Limb (tissue), 2 donors: ENCODE measurements around the gene PLAAT2.
"Not testable (repeated sequence)": the region's sequence is repeated elsewhere in the genome, so short reads cannot be mapped to it uniquely, and the experiment has no call there.

Source experiments
- DNase-seq, 2 donors: peaks; one replicate each; pipeline ENCODE4 v3.0.0-alpha.2; 2016; ENCODE audit errors: extremely low spot score in 2 of 2

The PLAAT2 gene

DNA sequence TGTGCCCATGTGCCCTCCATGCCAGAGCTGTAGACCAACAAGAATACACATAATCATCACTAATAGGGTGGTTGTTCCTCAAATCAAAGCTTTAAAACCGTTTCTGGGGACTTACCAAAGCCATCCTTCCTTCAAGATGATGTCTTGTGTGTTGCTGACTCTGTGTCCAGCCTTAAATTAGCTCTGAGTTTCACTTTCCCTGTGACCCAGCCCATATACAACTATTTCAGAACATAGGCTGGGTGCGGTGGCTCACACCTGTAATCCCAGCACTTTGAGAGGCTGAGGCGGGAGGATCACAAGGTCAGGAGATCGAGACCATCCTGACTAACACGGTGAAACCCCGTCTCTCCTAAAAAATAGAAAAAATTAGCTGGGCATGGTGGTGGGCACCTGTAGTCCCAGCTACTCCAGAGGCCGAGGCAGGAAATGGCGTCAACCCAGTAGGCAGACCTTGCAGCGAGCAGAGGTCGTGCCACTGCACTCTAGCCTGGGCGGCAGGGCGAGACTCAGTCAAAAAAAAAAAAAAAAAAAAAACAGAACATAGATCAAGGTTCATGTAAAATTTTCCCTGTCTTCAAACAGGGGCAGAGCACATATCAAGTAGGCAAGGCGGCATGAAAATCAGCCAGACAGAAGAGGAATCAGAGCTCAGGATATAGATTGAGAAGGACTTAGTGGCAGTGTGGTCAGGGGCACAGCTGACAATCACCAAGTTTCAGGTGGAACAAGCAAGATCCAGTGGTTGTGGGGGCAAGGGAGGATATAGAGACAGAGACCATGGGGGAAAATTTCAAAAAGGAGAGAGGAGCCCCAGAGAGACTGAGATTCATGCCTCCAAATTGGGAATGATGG is at the start of gene PLAAT2:
TSS of gene PLAAT2 (minus strand) at position 179 of the 855 bp plus-strand sequence. CDS start at position 124, 55 bp downstream.
- DNase-seq: no peak

DNA sequence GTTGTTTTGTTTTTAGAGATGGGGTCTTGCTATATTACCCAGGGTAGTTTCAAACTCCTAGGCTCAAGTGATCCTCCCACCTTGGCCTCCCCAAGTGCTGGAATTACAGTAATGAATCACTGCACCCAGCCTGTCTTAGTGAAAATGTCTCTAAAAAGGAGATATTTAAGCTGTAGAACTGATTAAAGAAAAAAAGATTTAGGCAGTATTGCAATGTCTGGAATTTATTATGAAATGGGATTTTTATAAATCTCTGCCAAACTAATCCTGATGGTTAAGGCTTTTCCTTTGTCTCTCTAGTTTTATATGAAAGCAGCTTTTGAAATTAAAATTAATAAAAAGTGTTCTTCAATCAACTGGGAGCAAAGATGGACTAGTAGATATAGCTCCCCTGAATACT is 49.0 kb upstream of the PLAAT2 start:
- DNase-seq: no peak

DNA sequence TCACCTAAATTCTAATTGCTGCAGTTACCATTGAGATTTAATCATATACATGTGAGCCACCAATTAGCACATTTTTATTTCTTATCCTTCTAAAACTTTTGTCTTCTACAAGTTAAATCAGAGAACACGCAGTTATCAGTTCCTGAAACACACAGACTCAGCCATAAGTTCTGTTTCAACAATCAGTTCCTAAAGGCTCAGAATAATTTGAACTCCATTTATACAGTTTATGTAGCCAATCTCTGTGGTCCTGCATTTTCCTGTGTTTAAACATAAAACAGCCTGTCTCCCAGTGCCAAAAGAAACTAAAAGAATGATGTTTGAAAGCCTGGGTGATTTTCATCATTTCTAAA is 48.2 kb upstream of the PLAAT2 start:
- DNase-seq: no peak

DNA sequence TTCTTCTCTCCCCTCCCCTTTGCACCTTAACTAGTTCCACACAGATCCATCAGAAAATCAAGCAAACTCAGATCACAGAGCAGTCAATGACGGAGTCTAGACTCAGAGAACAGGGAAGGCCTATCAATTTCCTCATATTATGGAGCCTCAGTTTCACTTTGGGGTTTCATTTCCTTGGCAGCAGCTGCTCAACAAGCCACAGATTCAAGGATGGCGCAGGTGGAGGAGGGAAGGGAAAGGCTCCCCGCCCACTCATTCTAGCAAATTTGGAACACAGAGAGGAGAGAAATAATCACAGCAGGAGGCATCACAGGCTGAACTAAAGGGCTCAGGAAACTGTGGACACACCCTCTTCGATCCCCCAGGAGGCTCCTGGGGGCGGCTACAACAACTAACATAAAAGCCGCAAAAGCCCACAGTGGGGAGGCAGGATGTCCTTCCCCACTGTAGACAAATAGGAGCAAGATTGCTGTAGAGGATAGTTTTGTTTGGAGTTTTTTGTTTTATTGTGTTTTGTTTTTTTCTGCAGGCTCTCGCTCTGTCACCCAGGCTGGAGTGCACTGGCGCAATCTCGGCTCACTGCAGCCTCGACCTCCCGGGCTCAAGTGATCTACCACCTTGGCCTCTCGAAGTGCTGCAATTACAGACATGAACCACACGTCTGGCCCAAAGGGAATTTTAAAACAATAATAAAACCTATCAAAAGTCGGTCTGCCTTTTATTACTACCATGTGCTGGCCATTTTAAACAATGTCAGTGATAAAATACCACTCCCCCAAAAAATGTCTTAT is 47.6 kb upstream of the PLAAT2 start:
- DNase-seq: no peak

DNA sequence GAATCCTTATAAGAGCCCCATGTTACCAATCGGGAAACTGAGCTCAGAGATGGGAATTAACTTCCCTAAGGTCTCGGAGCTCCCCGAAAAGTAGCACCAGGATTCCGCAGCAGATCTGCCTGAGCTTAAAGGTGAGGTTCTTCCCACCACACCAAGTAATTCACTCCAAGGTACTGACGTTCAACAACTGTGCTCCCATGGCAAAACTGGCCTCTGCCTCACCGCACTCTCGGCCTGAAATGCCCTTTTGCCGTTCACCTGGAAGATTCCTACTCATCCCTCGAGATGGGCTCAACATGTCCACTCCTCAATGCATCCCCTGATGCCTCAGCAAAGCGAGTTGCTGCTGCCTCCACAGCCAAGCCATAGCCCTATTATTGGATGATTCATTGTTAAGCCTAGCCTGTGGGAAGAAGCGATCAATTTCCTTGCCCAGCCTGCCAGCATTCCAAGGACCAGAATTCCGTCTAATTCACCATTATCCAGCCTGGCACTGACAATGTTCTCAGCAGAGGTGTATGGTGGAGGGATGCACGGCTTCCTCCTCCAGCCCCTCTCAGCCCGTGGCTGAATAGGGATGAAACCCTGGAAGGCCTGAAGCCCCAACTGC is 46.9 kb upstream of the PLAAT2 start:
- DNase-seq: no peak

DNA sequence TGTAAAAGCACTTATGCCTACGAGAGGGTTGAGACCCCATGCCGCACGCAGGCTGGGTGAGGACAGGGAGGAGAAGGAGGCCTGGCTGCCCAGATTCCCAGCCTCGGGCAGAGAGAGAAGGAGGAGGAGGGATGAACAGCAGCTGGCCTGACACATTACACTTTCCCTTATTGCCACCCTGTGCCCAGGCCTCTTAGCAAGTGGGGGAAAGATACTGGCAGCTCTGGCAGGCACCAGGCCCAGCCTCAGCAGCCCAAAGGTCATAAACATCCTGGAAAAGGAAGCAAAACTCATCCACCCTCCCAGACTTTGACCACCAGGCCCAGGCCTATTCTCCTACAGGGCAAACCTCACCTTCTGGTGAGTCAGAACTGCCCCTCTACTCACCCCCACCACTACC is 46.4 kb upstream of the PLAAT2 start:
- no peak for DNase-seq

DNA sequence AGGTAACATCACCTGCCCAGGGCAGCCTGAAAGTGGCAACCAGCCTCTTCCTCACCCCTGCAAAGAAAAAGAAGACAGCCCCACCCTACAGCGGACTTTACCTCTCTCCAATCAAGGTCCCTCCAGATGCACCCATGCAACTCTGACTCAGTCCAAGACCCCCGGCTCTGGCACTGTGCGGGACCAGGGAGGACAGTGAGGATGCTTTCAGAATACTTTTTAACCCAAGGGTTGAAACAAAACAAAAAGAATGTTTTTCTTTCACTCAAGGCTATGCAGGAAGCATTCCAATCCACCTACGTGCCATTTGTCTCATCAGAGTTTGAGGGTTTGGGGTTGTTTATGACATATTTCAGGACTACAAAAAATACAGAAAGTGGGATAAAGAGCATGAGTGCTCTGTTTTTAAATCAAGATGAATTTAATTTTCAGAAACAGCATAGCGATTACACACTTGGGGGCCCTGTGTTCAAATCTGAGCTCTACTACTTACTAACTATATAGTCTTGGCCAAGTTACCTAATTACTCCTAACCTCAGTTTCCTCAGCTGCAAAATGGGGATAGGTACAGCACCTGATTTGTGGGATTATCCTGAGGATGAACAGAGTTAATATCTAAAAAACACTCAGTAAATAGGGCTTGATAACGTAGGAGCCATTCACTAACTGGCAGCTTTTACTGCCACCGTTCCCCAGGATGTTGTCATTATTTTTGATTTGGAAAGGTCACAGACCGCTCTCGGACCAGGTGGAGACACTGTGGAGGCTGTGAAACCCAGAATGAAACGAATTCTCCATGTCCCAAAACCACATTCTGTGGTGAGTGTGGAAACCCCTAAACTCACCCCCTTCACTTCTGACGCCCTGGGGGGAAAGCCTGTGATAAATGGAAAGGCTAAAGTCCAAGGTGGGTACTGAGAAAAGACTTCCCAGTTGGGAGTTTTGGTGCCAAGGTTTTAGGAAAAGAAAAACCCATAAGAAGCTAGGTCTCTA is 45.5 kb upstream of the PLAAT2 start:
- no peak for DNase-seq

DNA sequence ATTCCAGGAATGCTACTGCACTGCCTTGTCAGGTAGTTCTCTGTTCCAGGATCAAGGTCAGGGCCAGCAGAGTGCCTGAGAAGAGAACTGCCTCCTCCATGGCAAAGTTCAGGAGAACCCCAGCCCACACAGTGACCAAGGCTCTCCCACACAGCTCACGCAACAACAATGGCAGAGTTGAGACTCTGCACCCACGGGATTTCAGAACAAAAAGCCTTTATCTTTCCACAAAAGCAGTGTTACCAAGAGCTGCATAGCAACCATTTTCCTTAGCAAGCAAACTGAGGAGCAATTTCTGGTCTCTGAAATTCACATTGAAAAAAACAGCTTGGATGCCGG is 40.0 kb upstream of the PLAAT2 start:
- no peak for DNase-seq

DNA sequence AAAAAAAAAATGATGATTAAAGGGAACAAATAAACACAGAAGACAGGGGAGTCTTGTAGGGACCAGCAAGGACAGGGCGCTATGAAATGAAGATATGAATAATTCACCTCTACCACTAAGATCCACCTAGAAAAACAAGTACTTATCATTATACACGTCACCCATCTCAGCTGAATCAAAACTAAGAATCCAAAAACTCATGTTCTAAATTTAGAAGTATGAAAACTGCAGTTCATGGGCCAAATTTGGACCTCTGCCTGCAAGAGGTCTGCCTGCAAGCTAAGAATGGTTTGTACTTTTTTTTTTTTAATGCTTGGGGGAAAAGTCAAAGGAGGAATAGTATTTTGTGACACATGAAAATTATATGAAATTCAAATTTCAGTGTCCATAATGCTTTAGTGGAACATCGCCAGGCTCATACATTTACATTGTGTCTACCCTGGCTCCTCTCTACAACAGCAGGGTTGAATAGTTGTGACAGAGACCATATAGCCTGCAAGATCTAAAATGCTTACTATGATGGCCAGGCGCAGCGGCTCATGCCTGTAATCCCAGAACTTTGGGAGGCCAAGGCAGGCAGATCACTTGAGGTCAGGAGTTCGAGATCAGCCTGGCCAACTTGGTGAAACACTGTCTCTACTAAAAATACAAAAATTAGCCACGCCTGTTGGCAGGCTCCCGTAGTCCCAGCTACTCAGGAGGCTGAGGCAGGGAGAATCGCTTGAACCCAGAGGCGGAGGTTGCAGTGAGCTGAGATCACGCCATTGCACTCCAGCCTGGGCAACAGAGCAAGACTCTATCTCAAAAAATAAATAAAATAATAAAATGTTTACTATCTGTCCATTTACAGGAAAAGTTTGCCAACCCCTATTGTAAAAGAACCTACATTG is 39.4 kb upstream of the PLAAT2 start:
- DNase-seq: not testable (repeated sequence)

DNA sequence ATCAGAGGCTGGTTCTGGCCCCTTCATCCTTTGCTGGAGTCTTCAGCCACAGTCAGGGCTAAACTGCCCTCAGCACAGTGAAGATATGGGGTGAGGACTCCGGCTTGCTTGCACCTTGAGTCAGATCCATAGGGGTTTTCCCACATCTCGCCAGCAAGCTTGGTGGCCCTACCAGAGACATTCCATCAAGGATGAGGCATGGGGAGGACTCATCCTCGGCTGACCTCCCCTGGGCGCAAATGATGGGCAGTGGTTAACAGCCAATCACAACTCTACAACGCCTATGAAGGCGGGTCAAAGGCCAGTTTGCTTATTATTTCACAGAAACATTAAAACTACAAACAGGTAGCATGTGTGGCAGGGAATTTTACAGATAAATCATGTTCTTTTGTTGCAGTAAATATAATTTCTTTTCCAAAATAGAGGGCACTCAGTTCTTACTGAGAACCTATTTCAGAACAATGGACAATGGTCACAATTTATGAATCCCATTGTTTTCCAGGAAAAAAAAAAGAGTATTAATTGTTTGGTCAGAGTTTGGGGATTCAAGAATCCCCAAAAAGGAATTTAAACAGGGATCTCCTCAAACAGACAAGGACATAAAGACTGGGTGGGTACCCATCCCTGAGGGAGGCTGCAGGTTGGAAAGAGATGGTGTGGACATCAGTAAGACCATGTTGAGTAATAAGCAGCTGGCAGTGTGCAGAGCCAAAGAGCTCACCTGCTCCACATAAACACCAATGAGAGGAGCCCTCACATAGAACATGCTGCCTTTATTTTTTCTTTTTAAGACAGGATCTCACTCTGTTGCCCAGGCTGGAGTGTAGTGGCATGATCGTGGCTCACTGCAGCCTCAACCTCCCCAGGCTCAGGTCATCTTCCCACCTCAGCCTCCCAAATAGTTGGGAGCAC is 36.3 kb upstream of the PLAAT2 start:
- no peak for DNase-seq

DNA sequence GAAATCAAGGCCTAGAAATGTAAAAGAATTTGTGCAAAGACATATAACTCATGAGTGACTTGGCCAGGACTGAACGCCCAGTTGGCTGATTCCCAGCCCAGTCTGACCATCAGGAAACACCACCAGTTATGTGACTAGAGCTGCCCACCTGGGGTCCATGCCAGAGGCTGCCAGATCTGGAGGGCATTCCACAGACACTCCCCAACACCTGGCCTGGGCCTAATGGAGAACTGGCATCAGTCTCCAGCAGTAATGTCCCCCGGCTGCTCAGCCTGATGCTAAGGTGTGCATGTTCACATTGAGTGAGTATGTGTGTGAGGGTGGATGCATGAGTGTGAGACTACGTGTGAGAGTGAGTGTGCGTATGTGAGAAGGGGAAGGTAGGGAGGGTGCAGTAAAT is 35.4 kb upstream of the PLAAT2 start:
- no peak for DNase-seq

DNA sequence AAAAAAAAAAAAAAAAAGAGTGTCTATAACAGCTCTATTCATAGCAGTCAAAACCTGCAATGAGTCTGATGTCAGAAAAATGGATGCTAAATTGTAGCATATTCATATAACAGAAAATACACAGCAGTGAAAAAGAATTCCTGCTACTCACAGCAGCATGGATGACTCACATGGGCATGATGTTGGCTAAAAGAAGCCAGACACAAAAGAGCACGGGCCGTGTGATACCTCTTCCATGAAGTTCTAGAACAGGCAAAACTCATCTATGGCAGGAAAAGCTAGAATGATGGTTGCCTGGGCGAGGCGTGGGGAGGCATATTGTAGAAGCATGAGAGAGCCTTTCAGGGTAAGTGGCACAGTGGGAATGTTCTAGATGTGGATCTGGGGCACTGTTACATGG is 32.1 kb upstream of the PLAAT2 start:
- DNase-seq: no peak

DNA sequence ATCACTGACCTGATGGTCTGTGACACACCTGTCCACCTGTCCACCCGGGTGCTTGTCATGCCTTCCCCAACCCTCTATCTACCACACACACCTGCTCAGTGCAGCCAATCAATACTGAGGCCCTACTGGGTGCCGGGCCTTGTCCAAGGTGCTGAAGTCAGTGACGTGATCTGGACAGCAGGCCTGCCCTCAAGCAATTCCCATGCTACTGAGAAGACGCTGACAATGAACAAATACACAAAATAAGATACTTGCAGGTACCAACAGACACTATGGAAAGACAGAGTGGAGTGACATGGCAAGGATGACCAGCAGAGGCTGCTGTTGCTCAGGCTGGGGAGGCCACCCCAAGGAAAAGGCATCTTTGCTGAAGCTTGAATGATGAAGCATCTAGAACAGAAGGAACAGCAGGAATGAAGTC is 29.8 kb upstream of the PLAAT2 start:
- no peak for DNase-seq

DNA sequence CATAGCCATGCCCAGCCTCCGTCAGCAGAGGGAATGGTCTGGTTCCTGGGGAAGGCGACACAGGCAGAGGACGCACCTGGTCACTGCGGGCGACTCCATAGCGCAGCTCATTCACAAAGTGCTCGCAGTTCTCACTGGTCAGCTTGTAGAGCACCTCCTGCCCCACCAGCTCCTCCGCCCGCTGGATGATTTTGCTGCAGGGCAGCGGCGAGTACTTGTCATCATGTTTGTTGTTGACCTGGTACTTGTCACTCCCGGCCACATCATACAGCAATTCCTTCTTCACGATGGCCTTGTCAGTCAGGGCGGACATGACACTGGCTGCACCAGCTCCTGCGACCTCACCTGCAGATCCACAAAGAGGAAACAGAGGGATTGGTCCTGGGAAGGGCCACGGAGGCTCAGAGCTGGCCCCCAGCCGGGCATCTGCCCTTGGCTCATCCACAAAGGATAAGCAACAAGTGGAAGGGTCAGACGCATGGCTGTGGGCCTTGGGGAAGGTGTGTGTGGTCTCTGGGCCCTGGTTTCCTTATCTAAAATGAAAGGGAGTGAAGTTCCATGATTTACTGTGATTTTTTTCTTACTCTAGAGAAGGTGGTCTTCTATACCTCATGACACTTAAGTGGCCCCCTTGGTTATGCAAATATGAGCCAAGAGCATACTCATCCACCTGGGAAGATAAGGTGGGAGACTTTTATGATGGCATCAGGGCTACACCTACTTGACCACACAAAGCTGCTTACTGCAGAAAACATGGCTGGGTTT is 27.0 kb upstream of the PLAAT2 start:
- no peak for DNase-seq

DNA sequence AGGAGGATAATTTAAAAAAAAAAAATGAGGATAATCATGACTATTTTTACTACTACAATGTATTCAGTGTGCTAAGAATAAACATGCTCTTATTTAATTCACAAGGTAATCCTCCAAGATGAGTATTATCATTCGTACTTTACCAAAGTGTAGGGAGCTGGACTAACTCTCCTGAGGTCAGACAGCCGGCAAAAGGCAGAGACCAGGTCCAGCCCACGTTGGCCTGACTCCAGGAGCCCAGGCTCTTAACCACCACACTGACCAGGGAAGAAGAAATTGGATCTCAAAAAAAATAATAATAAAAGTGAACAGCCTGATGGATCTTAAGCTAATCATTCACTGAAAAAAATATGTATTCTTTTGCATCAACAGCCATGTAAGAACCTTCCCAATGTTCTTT is 25.8 kb upstream of the PLAAT2 start:
- no peak for DNase-seq

DNA sequence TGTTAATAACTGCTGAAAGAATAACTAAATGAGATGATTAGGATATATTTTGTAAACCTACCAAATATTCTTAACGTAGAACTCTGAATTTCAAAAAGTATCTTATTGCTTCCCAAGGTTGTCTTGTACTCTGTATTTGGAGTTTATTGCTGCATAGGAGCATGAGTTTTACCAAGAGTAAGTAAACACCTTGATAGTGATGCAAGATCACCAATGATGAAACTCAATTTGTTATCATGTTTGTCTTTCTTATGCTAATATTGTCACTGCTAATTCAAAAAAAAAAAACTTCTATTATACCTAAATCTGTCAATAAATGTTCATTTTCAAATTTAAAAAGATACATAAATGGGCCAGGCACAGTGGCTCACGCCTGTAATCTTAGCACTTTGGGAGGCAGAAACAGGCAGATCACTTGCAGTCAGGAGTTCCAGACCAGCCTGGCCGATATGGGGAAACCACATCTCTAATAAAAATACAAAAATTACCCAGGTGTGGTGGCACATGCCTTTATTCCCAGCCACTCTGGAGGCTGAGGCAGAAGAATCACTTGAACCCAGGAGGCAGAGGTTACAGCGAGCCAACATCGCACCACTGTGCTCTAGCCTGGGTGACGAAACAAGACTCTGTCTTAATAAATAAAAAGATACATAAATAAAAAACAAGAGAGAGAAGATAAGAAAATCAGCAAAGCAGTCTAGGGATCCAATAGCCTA is 23.4 kb upstream of the PLAAT2 start:
- no peak for DNase-seq

DNA sequence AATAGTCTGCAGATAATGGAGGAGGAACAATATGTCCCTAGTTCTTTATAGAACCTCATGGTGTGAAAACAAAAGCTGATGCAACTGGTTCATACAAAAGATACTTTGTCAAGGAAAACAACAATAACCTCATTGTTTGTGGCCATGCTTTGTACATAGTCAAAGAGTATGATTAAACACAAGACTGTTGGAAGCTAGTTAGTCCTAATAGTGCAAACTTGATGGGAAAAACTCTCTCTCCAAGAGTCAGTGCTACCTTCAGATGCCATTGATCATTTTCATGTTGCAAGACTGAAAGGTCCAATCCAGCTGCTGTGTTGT is 20.1 kb upstream of the PLAAT2 start:
- no peak for DNase-seq

DNA sequence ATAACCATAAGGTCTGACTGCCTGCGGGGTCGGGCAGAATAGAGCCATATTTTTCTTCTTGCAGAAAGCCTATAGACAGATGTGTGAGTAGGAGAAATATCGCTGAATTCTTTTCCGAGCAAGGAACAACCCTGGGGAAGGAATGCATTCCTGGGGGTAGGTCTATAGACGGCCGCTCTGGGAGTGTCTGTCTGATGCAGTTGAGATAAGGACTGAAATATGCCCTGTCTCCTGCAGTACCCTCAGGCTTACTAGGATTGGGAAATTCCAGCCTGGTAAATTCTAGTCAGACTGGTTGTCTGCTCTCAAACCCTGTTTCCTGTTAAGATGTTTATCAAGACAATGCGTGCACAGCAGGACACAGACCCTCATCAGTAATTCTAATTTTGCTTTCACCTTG is 18.0 kb upstream of the PLAAT2 start:
- DNase-seq: not testable (repeated sequence)
